H1 (cell line): ENCODE data around the gene DRD1. TPM values are rescaled to one million over a fixed set of nuclear protein-coding genes. Genes with fewer than 3 reads are reported as not detected.

ENCODE experiments used
- CTCF ChIA-PET: fragments of 300-600 bp; sonication (Branson Sonifier 250); formaldehyde crosslinking; loops from one replicate; lab custom pipeline; 2021; ENCODE audit not compliant: partially characterized antibody; lab: Charles Lee
- POLR2A ChIA-PET: fragments of 300-600 bp; sonication (Branson Sonifier 250); formaldehyde crosslinking; loops from one replicate; lab custom pipeline; 2021; ENCODE audit warnings: inconsistent platforms; ENCODE audit not compliant: partially characterized antibody; lab: Charles Lee
- DNase-seq, 2 experiments: peaks; one replicate each; pipeline versions ENCODE4 v3.0.0 to v3.0.0-alpha.2; 2010 to 2022; ENCODE audit warnings: low spot score in 2 of 2, low read depth in 1 of 2, mixed read lengths in 1 of 2
- FAIRE-seq: peaks from 2 replicates; lab custom pipeline; 2011; peaks lifted over from hg19 to GRCh38; lab: Jason Lieb, UNC
- H2AFZ ChIP-seq: 2 replicates; pipeline ENCODE4 v1.8.1; 2012; ENCODE audit warnings: low read length, inconsistent platforms
- H2AK5ac ChIP-seq: 2 replicates; pipeline ENCODE4 v1.6.1; 2013; ENCODE audit warnings: low read depth, low read length
- H2BK120ac ChIP-seq: replicated peaks from 2 replicates; pipeline ENCODE3; 2013; ENCODE audit warnings: low read depth, low read length, inconsistent platforms
- H2BK12ac ChIP-seq: 2 replicates; pipeline ENCODE4 v1.6.1; 2013; ENCODE audit warnings: low read depth, low read length
- H2BK15ac ChIP-seq: 2 replicates; pipeline ENCODE4 v1.6.1; 2013; ENCODE audit warnings: low read length
- H2BK20ac ChIP-seq: 2 replicates; pipeline ENCODE4 v1.6.1; 2013; ENCODE audit warnings: low read length
- H2BK5ac ChIP-seq: 2 replicates; pipeline ENCODE4 v1.6.1; 2013; ENCODE audit warnings: low read depth, low read length
- H3K14ac ChIP-seq: 2 replicates; pipeline ENCODE4 v1.6.1; 2013; ENCODE audit warnings: inconsistent platforms; ENCODE audit not compliant: insufficient read length
- H3K18ac ChIP-seq: 2 replicates; pipeline ENCODE4 v1.6.1; 2013; ENCODE audit warnings: low read length; ENCODE audit errors: extremely low read depth
- H3K23ac ChIP-seq: 2 replicates; pipeline ENCODE4 v1.6.1; 2013; ENCODE audit warnings: inconsistent platforms; ENCODE audit not compliant: insufficient read length
- H3K23me2 ChIP-seq: 2 replicates; pipeline ENCODE4 v1.6.1; 2013; ENCODE audit warnings: low read depth, low read length
- H3K27ac ChIP-seq: 2 replicates; pipeline ENCODE4 v1.6.1; 2011; ENCODE audit warnings: low read depth, low read length, inconsistent platforms
- H3K27me3 ChIP-seq, 4 experiments: replicated peaks in 1 of 4; 1 replicate in 1 of 4; 2 replicates in 3 of 4; pipeline versions ENCODE4 v1.6.1 to v1.8.1; 2011 to 2013; ENCODE audit warnings: low read length in 3 of 4, mild to moderate bottlenecking in 3 of 4, inconsistent platforms in 2 of 4, mixed read lengths in 2 of 4, moderate library complexity in 1 of 4; ENCODE audit not compliant: control insufficient read depth in 3 of 4, insufficient read depth in 3 of 4; ENCODE audit errors: extremely low read depth in 1 of 4
- H3K36me3 ChIP-seq, 4 experiments: 2 replicates each; pipeline versions ENCODE4 v1.6.1 to v1.8.1; 2011 to 2013; ENCODE audit warnings: mild to moderate bottlenecking in 4 of 4, low read length in 3 of 4, moderate library complexity in 2 of 4, control low read depth in 1 of 4, inconsistent platforms in 1 of 4; ENCODE audit not compliant: insufficient read depth in 4 of 4, control insufficient read depth in 2 of 4
- H3K4ac ChIP-seq: replicated peaks from 2 replicates; pipeline ENCODE3; 2013; ENCODE audit warnings: low read length, low read depth, mixed read lengths, inconsistent platforms; ENCODE audit not compliant: insufficient read length
- H3K4me1 ChIP-seq, 4 experiments: replicated peaks in 1 of 4; 1 replicate in 1 of 4; 2 replicates in 3 of 4; pipeline versions ENCODE4 v1.6.1 to v1.8.1; 2011 to 2013; ENCODE audit warnings: low read length in 3 of 4, inconsistent platforms in 2 of 4, mixed read lengths in 1 of 4; ENCODE audit not compliant: insufficient read depth in 4 of 4, control insufficient read depth in 3 of 4
- H3K4me2 ChIP-seq, 2 experiments: 2 replicates each; pipeline versions ENCODE4 v1.6.1 to v1.8.1; 2011 to 2013; ENCODE audit warnings: low read depth in 2 of 2, low read length in 2 of 2, control low read depth in 1 of 2, inconsistent platforms in 1 of 2, mild to moderate bottlenecking in 1 of 2; ENCODE audit not compliant: insufficient read depth in 1 of 2
- H3K4me3 ChIP-seq, 4 experiments: fragments of 200-600, 300-600 bp in 1 of 4; sonication (generic), shearing (Covaris generic), sonication (Bioruptor Twin) in 1 of 4; 2 replicates each; pipeline versions ENCODE4 v1.5.1 to v1.8.1; 2011 to 2016; ENCODE audit warnings: low read length in 4 of 4, low read depth in 3 of 4, control low read depth in 2 of 4, inconsistent platforms in 2 of 4, mild to moderate bottlenecking in 2 of 4, mixed read lengths in 1 of 4, moderate library complexity in 1 of 4; ENCODE audit not compliant: insufficient read depth in 2 of 4; ENCODE audit errors: extremely low read depth in 1 of 4
- H3K56ac ChIP-seq: replicated peaks from 2 replicates; pipeline ENCODE3; 2013; ENCODE audit warnings: low read depth, mild to moderate bottlenecking, mixed read lengths, low read length, inconsistent platforms; ENCODE audit not compliant: insufficient read length
- H3K79me1 ChIP-seq: 2 replicates; pipeline ENCODE4 v1.6.1; 2013; ENCODE audit warnings: low read depth, low read length, control low read depth
- H3K79me2 ChIP-seq, 2 experiments: 2 replicates each; pipeline versions ENCODE4 v1.6.1 to v1.8.1; 2012 to 2013; ENCODE audit warnings: low read length in 2 of 2, mild to moderate bottlenecking in 2 of 2, inconsistent platforms in 1 of 2; ENCODE audit not compliant: insufficient read depth in 2 of 2, control insufficient read depth in 1 of 2
- H3K9ac ChIP-seq, 4 experiments: replicated peaks in 1 of 4; 1 replicate in 1 of 4; 2 replicates in 3 of 4; pipeline versions ENCODE4 v1.6.1 to v1.8.1; 2011 to 2013; ENCODE audit warnings: low read depth in 3 of 4, low read length in 3 of 4, control low read depth in 2 of 4, mild to moderate bottlenecking in 2 of 4, moderate library complexity in 2 of 4, inconsistent platforms in 1 of 4; ENCODE audit errors: extremely low read depth in 1 of 4
- H3K9me3 ChIP-seq, 2 experiments: 2 replicates each; pipeline versions ENCODE4 v1.6.1 to v1.8.1; 2012 to 2013; ENCODE audit warnings: mild to moderate bottlenecking in 2 of 2, moderate library complexity in 2 of 2, control low read depth in 1 of 2, inconsistent platforms in 1 of 2, low read depth in 1 of 2, low read length in 1 of 2, mixed read lengths in 1 of 2; ENCODE audit not compliant: insufficient read depth in 2 of 2
- H4K20me1 ChIP-seq, 2 experiments: replicated peaks in 1 of 2; 2 replicates each; pipeline versions ENCODE3 to v1.8.1; 2011 to 2013; ENCODE audit warnings: inconsistent platforms in 2 of 2, low read length in 2 of 2, mild to moderate bottlenecking in 1 of 2; ENCODE audit not compliant: insufficient read depth in 2 of 2, control insufficient read depth in 1 of 2
- H4K5ac ChIP-seq: 2 replicates; pipeline ENCODE4 v1.6.1; 2013; ENCODE audit warnings: low read length, low read depth, mixed read lengths, inconsistent platforms; ENCODE audit not compliant: insufficient read length
- H4K8ac ChIP-seq: 2 replicates; pipeline ENCODE4 v1.8.0; 2013; ENCODE audit warnings: mild to moderate bottlenecking, moderate library complexity, low read length, inconsistent platforms; ENCODE audit not compliant: insufficient read depth; ENCODE audit errors: extremely low read depth
- H4K91ac ChIP-seq: replicated peaks from 2 replicates; pipeline ENCODE3; 2013; ENCODE audit warnings: low read length, mixed read lengths, inconsistent platforms; ENCODE audit not compliant: insufficient read length
- E2F6 ChIP-seq: IDR thresholded peaks from 2 replicates; pipeline ENCODE4 v1.6.1; 2012; ENCODE audit warnings: inconsistent platforms
- KDM4A ChIP-seq: IDR thresholded peaks from one replicate; pipeline ENCODE4 v1.7.1; 2012; ENCODE audit warnings: low read depth, mild to moderate bottlenecking, moderate library complexity, low read length, inconsistent platforms; ENCODE audit not compliant: severe bottlenecking
- SAP30 ChIP-seq: fragments of 300-600 bp; sonication (generic); IDR thresholded peaks from 2 replicates; pipeline ENCODE4 v1.7.1; 2012; ENCODE audit warnings: low read length, moderate library complexity, mild to moderate bottlenecking, inconsistent platforms; ENCODE audit not compliant: insufficient read depth, insufficient replicate concordance
- WGBS, 2 experiments: shearing (Covaris generic) in 1 of 2; methylation state at CpG; one replicate each; pipeline versions ENCODE4 v1.1.6 to v1.1.7; 2013 to 2015; ENCODE audit warnings: low lambda C conversion rate in 2 of 2, mixed read lengths in 2 of 2, inconsistent platforms in 1 of 2, low coverage in 1 of 2, missing lambda C conversion rate in 1 of 2; ENCODE audit not compliant: insufficient replicate concordance in 2 of 2, insufficient coverage in 1 of 2, insufficient read length in 1 of 2; ENCODE audit errors: extremely low coverage in 1 of 2, missing lambda C conversion rate in 1 of 2; 5-methylcytosine and 5-hydroxymethylcytosine counted together
- polyA plus RNA-seq, 7 experiments: library from polyadenylated mRNA; depleted of rRNA in 3 of 7; stranded (reverse) in 5 of 7; unstranded in 2 of 7; fragments of >200 nt in 5 of 7; fragments of 200-250 nt in 2 of 7; gene quantifications; 1 replicate in 5 of 7; 2 replicates in 1 of 7; 4 replicates in 1 of 7; pipeline versions ENCODE4 v1.2.1 to v1.2.3, GENCODE V29; 2011 to 2013; ENCODE audit warnings: missing spikeins in 2 of 7, mixed read lengths in 2 of 7
- total RNA-seq: library from RNA; stranded (reverse); fragmentation: NEBNext Ultra II Directional; extraction: Animal tissue kit (Norgen Biotek cat#: 25700); gene quantifications from 2 replicates; pipeline ENCODE4 v1.2.1, GENCODE V29; 2021

DRD1 gene
- total and polyA plus RNA-seq, 2 of the 8 experiments (the other 6 are each of a cell fraction or from before 2014, with no cell fraction given), result 0.03 to 0.19 TPM

- Histone ChIP-seq H3K9me3 (no peaks in the 10 kb centered on the region), H3K4ac (no peak overlapping the region), H3K23ac (no peak overlapping the region), H2BK20ac (no peak overlapping the region), H2BK5ac (no peak overlapping the region), H3K36me3 (no peaks in the 10 kb centered on the region), H3K18ac (no peak overlapping the region), H4K91ac (no peak overlapping the region), H2BK12ac (no peak overlapping the region), H2BK120ac (no peak overlapping the region), H3K14ac (no peak overlapping the region), H3K56ac (no peak overlapping the region), H4K5ac (no peak overlapping the region), H2BK15ac (no peak overlapping the region), H3K79me2 (peaks cover 3 to 13% of the 10 kb centered on the region in 2 experiments; a peak in 2 of 4 replicates), H2AFZ (no peak overlapping the region), H3K4me1 (peaks cover 2 to 6% (median 4%) of the 10 kb centered on the region in 4 experiments; a peak in 6 of 7 replicates), H3K4me2 (no peak overlapping the region), H3K27me3 (peaks cover 0 to 6% (median 2%) of the 10 kb centered on the region in 4 experiments; a peak in 2 of 7 replicates), H3K27ac (no peak overlapping the region), H3K23me2 (peaks cover 12% of the 10 kb centered on the region), H4K20me1 (peaks cover 0 to 2% of the 10 kb centered on the region in 2 experiments), H4K8ac (no peak overlapping the region), H3K79me1 (no peaks in the 10 kb centered on the region; the same call in none of the 2 replicates), H3K9ac (no peak overlapping the region), H2AK5ac (no peak overlapping the region), H3K4me3 (no peak overlapping the region)
- no peak for DNase-seq
- FAIRE-seq, result no peak
- 88% methylated on average over 1 of the region's 1 CpG; no CpG with 5 or more reads in 1 of the 2 experiments for WGBS, 2 experiments
- TF ChIP-seq E2F6 (no peak), KDM4A (no peak), SAP30 (no peak)
- CTCF ChIA-PET, result interaction anchor here (1.1 to 1.4 kb wide), 3 partner anchors 8 to 15 kb away, joined by 4 to 11 read pairs (median 4); no protein-coding TSS in a partner anchor
- POLR2A ChIA-PET, result no interaction called here
These were observed 31.3 kb upstream of the DRD1 start for GRCh38 chr5:175475248-175475647.
